SK-N-SH (cell line): ENCODE measurements around the gene FOXA1. TPM values are rescaled to one million over a fixed set of nuclear protein-coding genes. Genes with fewer than 3 reads are reported as not detected.

Experiments
- CTCF ChIA-PET: fragments of 300-600, 350-600 bp; formaldehyde crosslinking; extraction: SDS; loops from one replicate; lab custom pipeline; 2021; lab: Yijun Ruan, JAX
- POLR2A ChIA-PET: fragments of 350-600 bp; sonication (Branson Sonifier 250); formaldehyde crosslinking; extraction: SDS; loops from one replicate; lab custom pipeline; 2020; ENCODE audit warnings: antibody characterized with exemption, inconsistent platforms; lab: Yijun Ruan, JAX
- DNase-seq: peaks from one replicate; pipeline ENCODE4 v3.0.0; 2012
- H2AFZ ChIP-seq: fragments of 200-600 bp; sonication (generic); 2 replicates; pipeline ENCODE4 v1.8.1; 2016; ENCODE audit warnings: antibody characterized with exemption, mild to moderate bottlenecking, low read depth
- H3F3A ChIP-seq: fragments of 200-600 bp; sonication (generic); replicated peaks from 2 replicates; pipeline ENCODE3; 2016; ENCODE audit warnings: antibody characterized with exemption, mild to moderate bottlenecking; ENCODE audit not compliant: insufficient read depth
- H3K27ac ChIP-seq, 2 experiments: fragments of 200-500 bp in 1 of 2; fragments of 200-600 bp in 1 of 2; sonication (Bioruptor generic) in 1 of 2; sonication (generic), shearing (Covaris generic) in 1 of 2; 2 replicates each; pipeline versions ENCODE4 v1.5.1 to v1.6.1; 2014 to 2016; ENCODE audit warnings: low read depth in 2 of 2, inconsistent platforms in 1 of 2, low read length in 1 of 2, mild to moderate bottlenecking in 1 of 2, mixed read lengths in 1 of 2
- H3K27me3 ChIP-seq: fragments of 200-600 bp; sonication (generic), shearing (Covaris generic); 2 replicates; pipeline ENCODE4 v1.6.1; 2016; ENCODE audit warnings: mixed run types; ENCODE audit not compliant: insufficient read depth
- H3K36me3 ChIP-seq, 2 experiments: fragments of 200-500 bp in 1 of 2; fragments of 200-600 bp in 1 of 2; sonication (Bioruptor generic) in 1 of 2; sonication (generic) in 1 of 2; replicated peaks in 1 of 2; 2 replicates each; pipeline versions ENCODE3 to v1.5.1; 2014 to 2016; ENCODE audit warnings: low read length in 1 of 2, mild to moderate bottlenecking in 1 of 2; ENCODE audit not compliant: insufficient read depth in 2 of 2, control insufficient read depth in 1 of 2
- H3K4me1 ChIP-seq, 2 experiments: fragments of 200-500 bp in 1 of 2; fragments of 200-600 bp in 1 of 2; sonication (Bioruptor generic) in 1 of 2; sonication (generic), shearing (Covaris generic) in 1 of 2; 2 replicates each; pipeline versions ENCODE4 v1.5.1 to v1.6.1; 2014 to 2016; ENCODE audit warnings: low read depth in 1 of 2, low read length in 1 of 2, mixed run types in 1 of 2; ENCODE audit not compliant: insufficient read depth in 2 of 2, control insufficient read depth in 1 of 2
- H3K4me2 ChIP-seq: fragments of 200-600 bp; sonication (generic), shearing (Covaris generic); 2 replicates; pipeline ENCODE4 v1.6.1; 2017; ENCODE audit warnings: mixed run types
- H3K4me3 ChIP-seq, 2 experiments: fragments of 200-500 bp in 1 of 2; fragments of 200-600 bp in 1 of 2; sonication (Bioruptor generic) in 1 of 2; sonication (generic), shearing (Covaris generic) in 1 of 2; 2 replicates each; pipeline versions ENCODE4 v1.5.1 to v1.8.1; 2014 to 2016; ENCODE audit warnings: low read depth in 2 of 2, inconsistent platforms in 1 of 2, low read length in 1 of 2, mild to moderate bottlenecking in 1 of 2, mixed read lengths in 1 of 2, moderate library complexity in 1 of 2
- H3K79me2 ChIP-seq: fragments of 200-600 bp; sonication (generic); 2 replicates; pipeline ENCODE4 v1.8.1; 2017; ENCODE audit warnings: mild to moderate bottlenecking; ENCODE audit not compliant: insufficient read depth
- H3K9ac ChIP-seq: fragments of 200-600 bp; sonication (generic); 2 replicates; pipeline ENCODE4 v1.6.1; 2017; ENCODE audit warnings: mixed run types
- H3K9me2 ChIP-seq: fragments of 200-600 bp; sonication (generic); 2 replicates; pipeline ENCODE4 v1.6.1; 2017; ENCODE audit warnings: mixed run types
- H3K9me3 ChIP-seq: fragments of 200-600 bp; sonication (generic); 2 replicates; pipeline ENCODE4 v1.6.1; 2017; ENCODE audit warnings: mixed run types, mild to moderate bottlenecking, moderate library complexity
- H4K20me1 ChIP-seq: fragments of 200-600 bp; sonication (generic); 2 replicates; pipeline ENCODE4 v1.6.1; 2017; ENCODE audit warnings: mild to moderate bottlenecking, mixed run types; ENCODE audit not compliant: insufficient read depth
- EP300 ChIP-seq, 2 experiments: IDR thresholded peaks; 2 replicates each; pipeline versions ENCODE4 v1.4.0 to v1.6.1; 2012; ENCODE audit warnings: borderline replicate concordance in 1 of 2, low read depth in 1 of 2, low read length in 1 of 2
- EZH2phosphoT487 ChIP-seq: fragments of 200-600 bp; sonication (generic); IDR thresholded peaks from 2 replicates; pipeline ENCODE4 v1.6.1; 2017; ENCODE audit warnings: low read depth, mixed run types, mild to moderate bottlenecking, antibody characterized with exemption, moderate library complexity, borderline replicate concordance
- FOXJ3 ChIP-seq: sonication (generic); formaldehyde crosslinking; IDR thresholded peaks from 2 replicates; pipeline ENCODE4 v1.5.1; 2020; ENCODE audit warnings: mild to moderate bottlenecking, missing genetic modification reagents
- GABPA ChIP-seq: IDR thresholded peaks from 2 replicates; pipeline ENCODE4 v1.4.0; 2012; ENCODE audit warnings: low read depth, mild to moderate bottlenecking
- MEF2A ChIP-seq: IDR thresholded peaks from 2 replicates; pipeline ENCODE4 v1.4.0; 2012; ENCODE audit warnings: low read depth, borderline replicate concordance
- RXRA ChIP-seq: IDR thresholded peaks from 2 replicates; pipeline ENCODE4 v1.4.0; 2012; ENCODE audit warnings: low read depth, mild to moderate bottlenecking, borderline replicate concordance
- TAF1 ChIP-seq: IDR thresholded peaks from 2 replicates; pipeline ENCODE4 v1.6.1; 2012; ENCODE audit warnings: low read depth, mild to moderate bottlenecking, low read length, moderate library complexity, borderline replicate concordance
- TCF12 ChIP-seq: IDR thresholded peaks from 2 replicates; pipeline ENCODE4 v1.4.0; 2012
- TEAD4 ChIP-seq: IDR thresholded peaks from 2 replicates; pipeline ENCODE4 v1.4.0; 2012; ENCODE audit warnings: mild to moderate bottlenecking, borderline replicate concordance; ENCODE audit not compliant: insufficient read depth
- WGBS: methylation state at CpG from one replicate; pipeline ENCODE4 v1.1.6; 2017; ENCODE audit warnings: low lambda C conversion rate; 5-methylcytosine and 5-hydroxymethylcytosine counted together
- polyA plus RNA-seq, 3 experiments: library from polyadenylated mRNA; depleted of rRNA; stranded (reverse); fragments of >200 nt; gene quantifications; 2 replicates each; pipeline ENCODE4 v1.2.3, GENCODE V29; 2012
- TF ChIP-seq, protein P1 (sequence below): IDR thresholded peaks from 2 replicates; pipeline ENCODE4 v1.6.1; 2012; ENCODE audit warnings: mild to moderate bottlenecking, low read depth, low read length, moderate library complexity
- TF ChIP-seq, protein P2 (sequence below): IDR thresholded peaks from 2 replicates; pipeline ENCODE4 v1.4.0; 2012; ENCODE audit warnings: low read depth, borderline replicate concordance

The FOXA1 gene
- polyA plus RNA-seq, 1 of the 3 experiments (the other 2 are of a cell fraction) = not detected

DNA sequence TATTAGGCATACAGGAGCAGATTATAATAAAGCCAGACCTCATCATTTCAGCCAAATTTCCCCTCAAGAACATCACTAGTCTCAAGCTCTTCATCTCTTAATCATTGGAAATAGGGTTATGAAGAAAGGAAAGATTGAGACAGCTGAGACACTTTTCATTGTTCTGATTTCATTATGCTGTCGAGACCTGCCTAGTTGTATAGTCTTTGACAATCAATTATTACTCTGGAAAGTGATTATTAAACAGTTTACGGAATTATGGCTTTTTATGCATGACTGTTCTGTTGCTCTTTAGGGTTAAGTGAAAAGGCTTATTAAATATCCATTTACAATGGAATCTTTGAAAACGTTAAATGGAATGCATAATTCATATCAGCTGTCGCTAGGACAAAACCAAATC, 48.7 kb upstream of the FOXA1 start (continued):
- TF ChIP-seq, protein P1, sequence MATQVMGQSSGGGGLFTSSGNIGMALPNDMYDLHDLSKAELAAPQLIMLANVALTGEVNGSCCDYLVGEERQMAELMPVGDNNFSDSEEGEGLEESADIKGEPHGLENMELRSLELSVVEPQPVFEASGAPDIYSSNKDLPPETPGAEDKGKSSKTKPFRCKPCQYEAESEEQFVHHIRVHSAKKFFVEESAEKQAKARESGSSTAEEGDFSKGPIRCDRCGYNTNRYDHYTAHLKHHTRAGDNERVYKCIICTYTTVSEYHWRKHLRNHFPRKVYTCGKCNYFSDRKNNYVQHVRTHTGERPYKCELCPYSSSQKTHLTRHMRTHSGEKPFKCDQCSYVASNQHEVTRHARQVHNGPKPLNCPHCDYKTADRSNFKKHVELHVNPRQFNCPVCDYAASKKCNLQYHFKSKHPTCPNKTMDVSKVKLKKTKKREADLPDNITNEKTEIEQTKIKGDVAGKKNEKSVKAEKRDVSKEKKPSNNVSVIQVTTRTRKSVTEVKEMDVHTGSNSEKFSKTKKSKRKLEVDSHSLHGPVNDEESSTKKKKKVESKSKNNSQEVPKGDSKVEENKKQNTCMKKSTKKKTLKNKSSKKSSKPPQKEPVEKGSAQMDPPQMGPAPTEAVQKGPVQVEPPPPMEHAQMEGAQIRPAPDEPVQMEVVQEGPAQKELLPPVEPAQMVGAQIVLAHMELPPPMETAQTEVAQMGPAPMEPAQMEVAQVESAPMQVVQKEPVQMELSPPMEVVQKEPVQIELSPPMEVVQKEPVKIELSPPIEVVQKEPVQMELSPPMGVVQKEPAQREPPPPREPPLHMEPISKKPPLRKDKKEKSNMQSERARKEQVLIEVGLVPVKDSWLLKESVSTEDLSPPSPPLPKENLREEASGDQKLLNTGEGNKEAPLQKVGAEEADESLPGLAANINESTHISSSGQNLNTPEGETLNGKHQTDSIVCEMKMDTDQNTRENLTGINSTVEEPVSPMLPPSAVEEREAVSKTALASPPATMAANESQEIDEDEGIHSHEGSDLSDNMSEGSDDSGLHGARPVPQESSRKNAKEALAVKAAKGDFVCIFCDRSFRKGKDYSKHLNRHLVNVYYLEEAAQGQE = no peak
- no peak for TF ChIP-seq TAF1

DNA sequence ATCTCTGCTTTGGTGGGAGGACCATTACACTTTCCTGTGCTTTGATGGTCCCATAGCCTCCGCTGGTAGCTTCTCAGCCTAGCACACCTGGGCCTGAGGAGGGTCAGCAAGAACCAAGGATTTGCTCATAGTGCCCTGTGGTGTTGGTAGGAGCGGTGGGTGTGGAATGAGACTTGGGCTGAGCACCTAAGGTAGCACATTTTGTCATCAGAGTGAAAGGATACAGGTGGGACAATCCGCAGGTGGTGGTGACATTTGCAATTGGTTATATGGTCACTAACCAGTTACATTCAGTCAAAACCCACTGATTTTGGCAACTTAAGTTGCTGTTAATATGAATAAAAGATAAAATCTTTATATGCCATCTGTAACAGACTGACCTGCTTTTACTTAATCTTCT, 47.1 kb upstream of the FOXA1 start:
- Histone ChIP-seq H2AFZ (no peak overlapping the region), H4K20me1 (no peaks in the 10 kb centered on the region), H3K9ac (no peak overlapping the region), H3K36me3 (no peaks in the 10 kb centered on the region), H3K79me2 (no peaks in the 10 kb centered on the region), H3K4me1 (no peaks in the 10 kb centered on the region), H3K4me2 (no peak overlapping the region), H3K9me2 (no peaks in the 10 kb centered on the region), H3K4me3 (no peak overlapping the region), H3K27ac (no peak overlapping the region), H3F3A (no peaks in the 10 kb centered on the region), H3K27me3 (no peaks in the 10 kb centered on the region), H3K9me3 (no peaks in the 10 kb centered on the region)
- 10% methylated on average over 3 of the region's 3 CpGs for WGBS
- ChIA-PET POLR2A (no interaction called here), CTCF (no interaction called here)
- DNase-seq = no peak
- no peak for TF ChIP-seq TCF12
- TF ChIP-seq, protein P1 = no peak
- TF ChIP-seq MEF2A = no peak
- TF ChIP-seq TAF1 = no peak
- TF ChIP-seq EZH2phosphoT487 = no peak
- no peak for TF ChIP-seq RXRA
- TF ChIP-seq EP300 (IDR thresholded peaks at IDR 0.05; ENCODE audit: borderline replicate concordance in 1 of 2, low read depth in 1 of 2, low read length in 1 of 2) = no peak
- TF ChIP-seq GABPA = no peak
- TF ChIP-seq FOXJ3 (CRISPR knock-in tag) = no peak
- no peak for TF ChIP-seq TEAD4
- TF ChIP-seq, protein P2, sequence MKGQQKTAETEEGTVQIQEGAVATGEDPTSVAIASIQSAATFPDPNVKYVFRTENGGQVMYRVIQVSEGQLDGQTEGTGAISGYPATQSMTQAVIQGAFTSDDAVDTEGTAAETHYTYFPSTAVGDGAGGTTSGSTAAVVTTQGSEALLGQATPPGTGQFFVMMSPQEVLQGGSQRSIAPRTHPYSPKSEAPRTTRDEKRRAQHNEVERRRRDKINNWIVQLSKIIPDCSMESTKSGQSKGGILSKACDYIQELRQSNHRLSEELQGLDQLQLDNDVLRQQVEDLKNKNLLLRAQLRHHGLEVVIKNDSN = no peak
